ENCODE measurements around the gene TMED6.
"Not testable (repeated sequence)": the region's sequence is repeated elsewhere in the genome, so short reads cannot be mapped to it uniquely, and the experiment has no call there.

The TMED6 gene

GRCh38 chr16:69360070-69360469 lies 8.5 kb upstream of the TMED6 start:
- DNase-seq (ENCODE audit: low spot score) = not testable (repeated sequence)

GRCh38 chr16:69350536-69351133 lies 951 bp downstream of the TMED6 start:
- DNase-seq (ENCODE audit: low spot score) = no peak

GRCh38 chr16:69349536-69349935 lies 2.0 kb downstream of the TMED6 start:
- no peak for DNase-seq (ENCODE audit: low spot score)

DNA sequence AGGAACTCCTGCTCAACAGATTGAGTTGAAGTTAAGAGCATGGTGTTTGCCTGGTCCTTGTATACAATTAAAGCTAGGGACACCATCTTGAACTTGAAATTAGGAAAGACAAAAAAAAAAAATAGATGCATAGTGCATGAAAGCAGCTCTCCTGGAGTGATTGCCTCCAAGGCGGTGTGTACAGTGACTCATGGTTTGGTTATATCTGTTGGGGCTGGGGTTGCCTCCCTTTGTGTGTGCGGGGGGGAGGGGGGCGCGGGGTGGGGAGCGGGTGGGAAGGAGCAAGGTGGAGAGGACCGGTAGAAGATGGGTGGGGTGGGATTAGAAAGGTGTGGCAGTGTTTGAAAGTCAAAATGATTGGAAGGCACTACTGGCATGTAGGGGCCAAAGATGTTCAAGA lies 3.4 kb downstream of the TMED6 start:
- no peak for DNase-seq (ENCODE audit: low spot score)

DNA sequence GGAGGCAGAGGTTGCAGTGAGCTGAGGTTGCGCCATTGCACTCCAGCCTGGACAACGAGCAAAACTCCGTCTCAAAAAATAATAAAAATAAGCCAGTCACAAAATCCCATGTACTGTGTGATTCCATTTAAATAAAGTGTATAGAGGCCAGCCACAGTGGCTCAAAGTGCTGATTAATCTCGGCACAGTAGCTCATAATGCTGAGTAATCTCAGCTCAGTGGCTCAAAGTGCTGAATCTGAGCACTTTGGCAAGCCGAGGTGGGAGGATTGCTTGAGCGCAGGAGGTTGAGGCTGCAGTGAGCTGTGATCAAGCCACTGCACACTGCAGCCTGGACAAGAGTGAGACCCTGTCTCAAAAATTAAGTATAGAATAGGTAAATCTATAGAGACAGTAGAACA lies 4.9 kb downstream of the TMED6 start:
- DNase-seq (ENCODE audit: low spot score) = no peak

GRCh38 chr16:69345923-69346322 lies 5.7 kb downstream of the TMED6 start:
- DNase-seq (ENCODE audit: low spot score) = no peak

DNA sequence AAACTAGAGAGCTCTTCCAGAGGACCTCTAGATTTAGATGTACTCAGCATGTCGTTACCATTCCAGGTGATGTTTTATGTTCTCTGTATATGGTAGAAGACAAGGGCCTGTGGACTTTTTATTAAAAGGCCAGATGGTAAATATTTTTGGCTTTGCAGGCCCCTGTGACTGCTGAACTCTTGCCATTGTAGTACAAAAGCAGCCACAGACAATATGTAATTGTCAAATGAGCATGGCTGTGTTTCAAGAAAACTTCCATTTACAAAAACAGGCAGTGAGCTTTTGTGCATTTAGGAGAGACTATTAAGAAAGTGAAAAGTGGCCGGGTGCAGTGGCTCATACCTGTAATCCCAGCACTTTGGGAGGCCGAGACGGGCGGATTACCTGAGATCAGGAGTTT lies 7.4 kb downstream of the TMED6 start:
- DNase-seq (ENCODE audit: low spot score) = no peak

GRCh38 chr16:69340095-69340644 lies 11.4 kb downstream of the TMED6 start:
- DNase-seq (ENCODE audit: low spot score) = no peak

DNA sequence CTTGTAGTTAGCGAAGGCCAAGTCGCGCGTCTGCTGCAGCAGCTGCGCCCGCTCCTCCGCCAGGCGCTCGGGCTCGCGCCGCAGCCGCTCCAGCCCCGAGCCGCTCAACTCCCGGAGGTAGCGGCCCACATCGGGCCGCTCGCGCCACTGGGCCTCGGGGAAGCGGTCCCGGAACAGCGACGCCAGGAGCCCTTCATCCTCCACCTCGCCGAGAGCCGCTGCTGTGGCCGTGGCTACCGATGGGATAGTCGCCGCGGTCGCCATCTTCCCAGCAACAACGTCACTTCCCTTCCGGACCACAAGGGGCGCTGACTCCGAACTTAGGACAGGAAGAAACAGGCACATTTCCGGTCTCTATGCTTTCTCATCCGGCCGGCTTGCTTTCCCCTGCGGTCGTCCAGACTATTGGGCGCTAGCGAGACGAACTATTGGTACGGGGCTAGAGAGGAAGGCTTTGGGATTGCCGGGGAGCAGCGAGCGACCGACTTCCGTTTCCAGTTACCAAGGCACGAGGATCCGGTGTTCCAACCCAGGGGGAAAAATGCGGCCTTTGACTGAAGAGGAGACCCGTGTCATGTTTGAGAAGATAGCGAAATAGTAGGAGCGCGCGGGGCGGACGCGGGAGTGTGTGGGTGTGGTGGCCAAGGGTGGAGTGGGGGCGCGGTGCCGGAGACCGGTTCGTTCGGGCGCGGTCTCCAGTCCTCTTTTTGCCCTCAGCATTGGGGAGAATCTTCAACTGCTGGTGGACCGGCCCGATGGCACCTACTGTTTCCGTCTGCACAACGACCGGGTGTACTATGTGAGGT lies 12.1 kb downstream of the TMED6 start, which contains the start of the genes COG8 and NIP7:
TSS of gene COG8 (minus strand) at position 276 of the 806 bp plus-strand sequence. CDS start at position 264, 12 bp downstream.
TSS of gene NIP7 (plus strand) at position 484 of the 806 bp plus-strand sequence. CDS start at position 542, 58 bp downstream.
- DNase-seq (ENCODE audit: low spot score) = peak; percentile 96

DNA sequence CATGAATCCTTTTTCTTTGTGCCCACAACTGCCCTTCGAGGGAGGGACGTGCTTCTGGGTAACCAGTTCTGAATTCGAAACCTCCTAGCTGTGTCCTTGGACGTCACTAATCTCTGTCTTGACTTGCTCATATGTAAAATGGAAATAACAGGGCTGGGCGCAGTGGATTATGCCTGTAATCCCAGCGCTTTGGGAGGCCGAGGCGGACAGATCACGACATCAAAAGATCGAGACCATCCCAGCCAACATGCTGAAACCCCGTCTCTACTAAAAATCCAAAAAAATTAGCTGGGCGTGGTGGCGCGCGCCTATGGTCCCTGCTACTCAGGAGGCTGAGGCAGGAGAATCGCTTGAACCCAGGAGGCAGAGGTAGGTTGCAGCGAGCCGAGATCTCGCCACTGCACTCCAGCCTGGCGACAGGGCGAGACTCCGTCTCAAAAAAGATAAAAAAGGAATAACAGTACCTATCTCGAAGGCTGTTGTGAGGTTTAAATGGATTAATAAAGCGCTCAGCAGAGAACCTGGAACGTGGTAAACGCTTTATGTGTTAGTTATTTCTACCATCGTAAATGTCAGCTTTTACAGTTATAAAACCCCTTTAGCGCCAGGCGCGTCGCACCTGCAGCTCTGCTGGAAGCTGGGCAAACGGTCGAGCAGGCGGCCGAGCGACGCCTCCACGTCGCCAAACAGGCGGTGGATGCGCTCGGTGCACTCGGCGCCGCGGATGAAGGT lies 12.9 kb downstream of the TMED6 start:
- no peak for DNase-seq (ENCODE audit: low spot score)

DNA sequence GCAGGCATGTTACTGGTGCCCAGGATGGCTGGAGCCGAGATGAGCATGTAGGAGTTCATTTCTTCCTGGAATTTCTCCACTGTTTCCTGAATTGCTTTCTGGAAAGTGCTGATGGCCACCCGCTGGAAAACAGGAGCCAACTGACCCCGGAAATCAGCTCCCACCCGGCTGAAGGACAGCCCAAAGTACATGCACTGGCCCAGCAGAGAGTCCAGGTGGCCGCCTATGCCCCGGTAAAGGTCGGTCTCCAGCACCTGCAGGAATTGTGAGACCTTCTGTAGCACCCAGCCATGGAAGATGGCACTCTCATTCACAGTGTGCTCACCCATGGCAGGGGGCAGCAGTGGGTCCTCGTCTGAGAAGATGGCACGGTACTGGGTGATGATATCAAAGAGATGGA lies 16.9 kb downstream of the TMED6 start:
- no peak for DNase-seq (ENCODE audit: low spot score)

DNA sequence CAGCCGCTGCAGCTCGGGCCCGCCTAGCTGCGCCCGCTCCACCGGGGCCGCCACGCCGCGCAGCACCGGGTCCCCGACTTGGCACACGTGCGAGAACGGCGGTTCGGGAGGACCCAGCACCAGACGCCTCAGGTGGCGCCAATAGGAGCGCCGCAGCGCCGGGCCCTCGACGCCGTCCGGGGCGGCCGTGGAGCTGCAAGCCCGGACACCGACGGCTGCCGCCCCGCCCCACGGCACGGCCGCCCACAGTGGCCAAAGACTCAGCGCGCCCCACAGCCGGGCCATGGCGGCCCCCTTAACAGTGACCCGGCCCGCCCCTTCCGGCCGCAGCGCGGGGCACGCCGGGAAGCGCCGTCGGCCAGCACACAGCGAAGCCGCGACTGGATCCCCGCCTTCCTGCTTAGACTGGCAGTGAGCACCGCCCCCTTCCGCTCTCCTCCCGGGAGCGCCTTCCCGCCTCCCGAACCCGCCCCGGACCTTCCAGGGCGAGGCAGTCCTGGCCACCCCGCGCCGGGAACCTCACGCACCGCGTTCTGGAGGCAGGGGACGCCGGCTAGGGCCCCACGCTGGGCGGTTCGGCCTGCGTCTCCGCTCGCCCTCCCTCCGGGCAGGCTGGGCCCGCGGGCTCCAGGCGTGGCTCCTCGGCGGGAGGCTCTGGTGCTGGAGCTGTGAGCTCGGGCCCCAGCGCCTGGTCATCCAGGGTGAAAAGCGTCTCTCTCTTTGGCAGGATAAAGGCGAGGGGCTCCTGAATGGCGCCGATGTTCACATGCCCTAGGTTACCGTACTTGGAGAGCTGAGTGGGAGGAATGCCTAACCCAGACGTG lies 21.1 kb downstream of the TMED6 start, which contains the start of gene PDF:
TSS of gene PDF (minus strand) at position 303 of the 824 bp plus-strand sequence. CDS start at position 285, 18 bp downstream.
- peak; percentile 95 for DNase-seq (ENCODE audit: low spot score)

- DNase-seq (ENCODE audit: low spot score) = no peak
Measured at GRCh38 chr16:69329369-69330285, 22.0 kb downstream of the TMED6 start.

GRCh38 chr16:69328854-69329316 lies 22.7 kb downstream of the TMED6 start:
- DNase-seq (ENCODE audit: low spot score) = no peak

GRCh38 chr16:69327585-69328310 lies 23.8 kb downstream of the TMED6 start:
- DNase-seq (ENCODE audit: low spot score) = no peak

- DNase-seq (ENCODE audit: low spot score) = no peak
Measured at GRCh38 chr16:69326172-69326873, 25.3 kb downstream of the TMED6 start.

GRCh38 chr16:69325784-69326171 lies 25.8 kb downstream of the TMED6 start:
- DNase-seq (ENCODE audit: low spot score) = no peak

DNA sequence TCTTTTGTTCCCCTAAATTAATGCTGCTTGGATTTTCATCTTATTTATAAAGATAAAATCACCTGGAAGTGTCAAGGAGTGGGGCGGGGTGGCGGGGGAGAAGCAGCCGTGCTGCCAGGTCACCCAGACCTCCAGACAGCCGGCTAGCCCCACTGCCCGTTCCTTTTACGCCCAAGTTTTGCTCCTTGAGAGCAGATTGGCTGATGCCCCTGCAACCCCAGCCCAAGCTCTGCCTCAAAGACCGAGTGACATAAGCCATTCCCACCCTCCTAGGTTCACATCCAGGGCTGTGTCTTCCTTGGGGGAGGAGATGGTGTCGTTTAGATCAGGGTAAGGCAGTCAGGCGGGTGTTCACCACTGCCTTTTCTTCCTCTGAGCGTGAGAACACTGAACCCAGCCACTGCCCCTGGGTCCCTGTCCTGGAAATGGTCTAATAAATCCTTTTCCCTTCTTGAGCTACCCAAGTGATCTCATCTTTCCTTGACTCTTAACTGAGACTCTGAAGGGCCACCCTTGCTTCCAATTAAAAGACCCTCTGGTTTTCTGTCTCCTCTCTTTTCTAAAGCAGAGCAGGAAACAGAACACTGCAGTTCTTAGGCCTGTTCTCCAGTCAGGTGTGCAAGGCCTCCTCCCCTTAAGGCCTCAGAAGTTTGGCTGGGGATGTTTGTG lies 26.9 kb downstream of the TMED6 start:
- DNase-seq (ENCODE audit: low spot score) = no peak

Data from ecto neural progenitor cell (in vitro differentiated cells).